BLaER1 (cell line): ENCODE measurements around the gene AGBL2.
"Not testable (repeated sequence)": the region's sequence is repeated elsewhere in the genome, so short reads cannot be mapped to it uniquely, and the experiment has no call there.

Source experiments
- H3K27ac ChIP-seq: shearing (Covaris generic); formaldehyde crosslinking; 2 replicates; pipeline ENCODE4 v1.8.1; 2022
- H3K27me3 ChIP-seq: shearing (Covaris generic); formaldehyde crosslinking; 2 replicates; pipeline ENCODE4 v1.8.1; 2022
- H3K36me3 ChIP-seq: shearing (Covaris generic); formaldehyde crosslinking; 2 replicates; pipeline ENCODE4 v1.8.1; 2022
- H3K4me1 ChIP-seq: shearing (Covaris generic); formaldehyde crosslinking; 2 replicates; pipeline ENCODE4 v1.8.1; 2022
- H3K4me2 ChIP-seq: shearing (Covaris generic); formaldehyde crosslinking; 2 replicates; pipeline ENCODE4 v1.8.1; 2022
- H3K4me3 ChIP-seq: shearing (Covaris generic); formaldehyde crosslinking; 2 replicates; pipeline ENCODE4 v1.8.1; 2022
- H3K9ac ChIP-seq: shearing (Covaris generic); formaldehyde crosslinking; 2 replicates; pipeline ENCODE4 v1.8.1; 2022
- H3K9me3 ChIP-seq: shearing (Covaris generic); formaldehyde crosslinking; 2 replicates; pipeline ENCODE4 v1.8.1; 2022
- H4K20me1 ChIP-seq: shearing (Covaris generic); formaldehyde crosslinking; 2 replicates; pipeline ENCODE4 v1.8.1; 2022
- Cebpa-rat ChIP-seq: shearing (Covaris generic); IDR thresholded peaks from 2 replicates; pipeline ENCODE4 v1.8.1; 2022

The AGBL2 gene

DNA sequence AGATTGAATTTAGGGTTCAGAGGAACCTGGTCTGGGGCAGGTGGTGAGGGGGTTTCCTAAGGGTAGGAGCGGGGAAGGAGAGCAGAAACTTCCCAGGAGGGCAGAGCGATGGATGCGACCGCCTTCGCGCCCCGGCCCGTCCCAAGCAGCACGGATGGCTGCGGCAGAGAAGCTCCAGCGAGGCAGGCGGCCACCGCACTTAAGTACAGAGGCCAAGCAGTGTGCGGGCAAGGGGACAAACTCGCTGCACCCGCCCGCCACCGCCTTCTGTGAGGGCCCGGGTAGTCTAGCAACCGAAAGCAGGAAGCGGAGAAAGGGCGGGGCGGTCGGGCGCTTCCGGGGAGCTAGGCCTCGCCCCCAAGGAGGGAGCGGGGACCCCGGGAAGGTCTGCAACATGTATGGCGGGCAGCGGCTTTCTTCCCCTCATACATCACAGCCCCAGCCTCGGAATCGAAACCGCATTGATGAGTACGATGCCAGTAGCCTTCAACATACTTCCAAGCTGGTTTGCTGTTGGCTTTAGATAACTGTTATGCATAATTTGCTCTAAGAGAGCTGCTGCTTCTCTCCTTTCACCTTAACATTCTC lies at the start of gene AGBL2:
Gene AGBL2 (minus strand): TSS at position 288 of the 588 bp plus-strand sequence. CDS start 719 bp downstream, outside the sequence.
- peak within 1 kb of the TSS; percentile 72 for H3K4me3 ChIP-seq
- peak within 1 kb of the TSS; percentile 62 for H3K27ac ChIP-seq
- H4K20me1 ChIP-seq = no peaks in the 10 kb centered on the region
- H3K27me3 ChIP-seq = no peaks in the 10 kb centered on the region
- H3K4me1 ChIP-seq = peaks cover 16% of the 10 kb centered on the region
- H3K9me3 ChIP-seq = no peaks in the 10 kb centered on the region
- H3K4me2 ChIP-seq = peak within 1 kb of the TSS; percentile 86
- peaks cover 36% of the 10 kb centered on the region for H3K36me3 ChIP-seq
- H3K9ac ChIP-seq = peak within 1 kb of the TSS; percentile 76
- no peak for TF ChIP-seq Cebpa-rat

GRCh38 chr11:47759291-47759690 lies 44.1 kb upstream of the AGBL2 start:
- not testable (repeated sequence) for H3K9me3 ChIP-seq, H3K9ac ChIP-seq, H3K4me3 ChIP-seq, H3K4me2 ChIP-seq, H3K27ac ChIP-seq, H3K27me3 ChIP-seq, H3K4me1 ChIP-seq
- Histone ChIP-seq H3K36me3 (peaks cover 89% of the 10 kb centered on the region), H4K20me1 (peaks cover 99% of the 10 kb centered on the region)

DNA sequence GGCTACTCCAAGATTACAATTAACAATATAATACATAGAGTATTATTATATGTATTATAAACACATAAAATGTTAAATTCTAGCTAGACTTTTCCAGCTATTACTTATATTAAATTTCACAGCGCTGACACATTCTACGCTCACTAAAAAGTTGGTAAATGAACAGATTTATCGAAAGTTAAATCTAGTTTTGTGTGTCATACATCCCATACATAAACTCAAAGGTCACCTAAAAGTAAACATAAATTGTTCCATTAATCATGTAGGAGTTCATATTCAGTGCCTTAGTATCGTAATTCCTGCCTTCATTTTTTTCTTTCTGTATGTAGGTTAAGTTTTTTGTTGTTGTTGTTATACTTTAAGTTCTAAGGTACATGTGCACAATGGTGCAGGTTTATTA lies 41.0 kb upstream of the AGBL2 start:
- Histone ChIP-seq H3K4me2 (no peak overlapping the region), H3K4me3 (no peak overlapping the region), H3K27me3 (no peaks in the 10 kb centered on the region), H3K27ac (no peak overlapping the region), H4K20me1 (peaks cover 99% of the 10 kb centered on the region), H3K36me3 (peaks cover 89% of the 10 kb centered on the region), H3K9me3 (no peaks in the 10 kb centered on the region), H3K9ac (no peak overlapping the region), H3K4me1 (no peaks in the 10 kb centered on the region)
- no peak for TF ChIP-seq Cebpa-rat

DNA sequence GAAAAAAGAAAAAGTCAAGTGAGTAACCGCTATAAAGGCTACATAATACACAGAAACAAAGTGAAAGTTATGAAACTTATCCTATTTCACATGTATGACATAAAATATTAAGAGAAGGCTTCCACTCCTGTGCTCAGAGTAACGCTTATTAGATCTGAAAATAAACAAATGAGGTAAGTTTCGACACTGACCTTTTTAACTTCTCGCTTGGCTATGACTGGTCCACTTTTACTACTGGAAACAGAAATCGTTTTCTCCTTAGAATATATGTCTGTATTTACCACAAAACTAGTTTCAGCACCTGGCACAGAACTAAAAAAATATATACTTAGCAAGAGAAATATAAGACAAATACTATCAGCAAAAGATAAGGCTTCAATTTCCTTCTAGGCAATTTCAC lies 35.6 kb upstream of the AGBL2 start:
- Histone ChIP-seq H3K4me2 (no peak overlapping the region), H3K4me1 (no peaks in the 10 kb centered on the region), H3K27me3 (no peaks in the 10 kb centered on the region), H3K9me3 (no peaks in the 10 kb centered on the region), H3K4me3 (no peak overlapping the region), H3K9ac (no peak overlapping the region), H3K36me3 (peaks cover 99% of the 10 kb centered on the region), H3K27ac (no peak overlapping the region), H4K20me1 (peaks cover 89% of the 10 kb centered on the region)
- no peak for TF ChIP-seq Cebpa-rat

DNA sequence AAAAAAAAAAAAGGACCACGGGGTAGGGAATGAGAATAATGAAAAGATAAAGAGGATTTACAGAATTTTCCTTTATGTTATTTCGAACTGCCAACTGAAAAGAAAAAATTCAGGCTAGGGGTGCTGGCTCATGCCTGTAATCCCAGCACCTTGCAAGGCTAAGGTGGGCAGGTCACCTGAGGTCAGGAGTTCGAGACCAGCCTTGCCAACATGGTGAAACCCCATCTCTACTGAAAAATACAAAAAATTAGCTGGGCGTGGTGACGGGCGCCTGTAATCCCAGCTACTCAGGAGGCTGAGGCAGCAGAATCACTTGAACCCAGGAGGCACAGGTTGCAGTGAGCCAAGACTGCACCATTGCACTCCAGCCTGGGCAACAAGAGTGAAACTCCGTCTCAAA lies 27.3 kb upstream of the AGBL2 start:
- Histone ChIP-seq H3K36me3 (peaks cover 100% of the 10 kb centered on the region), H4K20me1 (peaks cover 100% of the 10 kb centered on the region)
- H3K4me2 ChIP-seq, H3K4me3 ChIP-seq, H3K9me3 ChIP-seq, H3K27ac ChIP-seq, H3K27me3 ChIP-seq, H3K9ac ChIP-seq, H3K4me1 ChIP-seq: not testable (repeated sequence)

DNA sequence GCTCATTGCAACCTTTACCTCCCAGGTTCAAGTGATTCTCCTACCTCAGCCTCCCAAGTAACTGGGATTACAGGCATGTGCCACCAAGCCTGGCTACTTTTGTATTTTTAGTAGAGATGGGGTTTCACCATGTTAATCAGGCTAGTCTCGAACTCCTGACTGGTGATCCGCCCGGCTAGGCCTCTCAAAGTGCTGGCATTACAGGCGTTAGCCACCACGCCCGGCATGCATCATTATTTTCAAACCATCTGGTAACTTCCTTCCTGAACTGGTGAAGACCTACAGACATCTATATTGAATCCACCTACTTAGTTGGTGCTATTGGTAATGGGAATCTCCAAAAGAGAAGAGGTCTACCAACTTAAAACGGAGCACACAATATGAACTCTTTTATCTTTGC lies 22.6 kb upstream of the AGBL2 start:
- not testable (repeated sequence) for H3K4me3 ChIP-seq, H3K27me3 ChIP-seq, H3K4me2 ChIP-seq, H3K9ac ChIP-seq, H3K4me1 ChIP-seq, H3K27ac ChIP-seq, H3K9me3 ChIP-seq
- Histone ChIP-seq H4K20me1 (peaks cover 90% of the 10 kb centered on the region), H3K36me3 (peaks cover 100% of the 10 kb centered on the region)

GRCh38 chr11:47732271-47732670 lies 17.1 kb upstream of the AGBL2 start:
- H3K36me3 ChIP-seq = peaks cover 100% of the 10 kb centered on the region
- no peaks in the 10 kb centered on the region for H3K9me3 ChIP-seq

DNA sequence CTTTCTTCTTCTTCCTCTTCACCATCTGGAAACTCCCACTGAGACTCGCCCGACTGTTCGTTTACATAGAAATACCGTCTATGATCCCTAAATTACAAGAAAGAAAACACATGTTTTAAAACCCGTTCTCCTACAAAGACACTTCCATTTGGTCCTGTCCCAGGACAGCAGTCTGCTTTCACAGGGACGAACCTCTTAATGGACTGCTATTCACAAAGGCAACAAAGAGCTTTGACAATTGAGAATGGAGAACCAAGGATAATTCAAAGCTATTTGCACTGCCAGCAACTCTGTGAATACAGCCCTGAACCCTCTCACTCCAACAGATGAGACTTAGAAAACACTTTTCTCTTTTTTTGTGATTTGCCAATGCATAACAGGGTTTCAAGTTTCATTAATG lies 16.3 kb upstream of the AGBL2 start:
- Histone ChIP-seq H3K27ac (no peak overlapping the region), H3K27me3 (no peaks in the 10 kb centered on the region), H3K4me3 (no peak overlapping the region), H4K20me1 (peaks cover 88% of the 10 kb centered on the region), H3K4me1 (no peaks in the 10 kb centered on the region), H3K36me3 (peaks cover 100% of the 10 kb centered on the region), H3K4me2 (no peak overlapping the region), H3K9me3 (no peaks in the 10 kb centered on the region), H3K9ac (no peak overlapping the region)
- no peak for TF ChIP-seq Cebpa-rat

More at GRCh38 chr11:47732271-47732670, 17.1 kb upstream of the AGBL2 start:
- no peak overlapping the region for H3K4me3 ChIP-seq
- H4K20me1 ChIP-seq = peaks cover 86% of the 10 kb centered on the region
- no peak overlapping the region for H3K4me2 ChIP-seq
- no peak overlapping the region for H3K27ac ChIP-seq
- no peaks in the 10 kb centered on the region for H3K4me1 ChIP-seq
- no peaks in the 10 kb centered on the region for H3K27me3 ChIP-seq
- H3K9ac ChIP-seq = no peak overlapping the region
- no peak for TF ChIP-seq Cebpa-rat

- Histone ChIP-seq H3K4me2 (no peak overlapping the region), H3K27ac (no peak overlapping the region), H3K9me3 (no peaks in the 10 kb centered on the region), H4K20me1 (peaks cover 97% of the 10 kb centered on the region), H3K9ac (no peak overlapping the region), H3K27me3 (no peaks in the 10 kb centered on the region), H3K36me3 (peaks cover 100% of the 10 kb centered on the region), H3K4me1 (no peaks in the 10 kb centered on the region), H3K4me3 (no peak overlapping the region)
- TF ChIP-seq Cebpa-rat = no peak; the same call in 1 of the 2 replicates
Observed at GRCh38 chr11:47726878-47727514, 11.8 kb upstream of the AGBL2 start.

GRCh38 chr11:47726118-47726442 lies 10.9 kb upstream of the AGBL2 start:
- Histone ChIP-seq H3K9me3 (no peaks in the 10 kb centered on the region), H3K36me3 (peaks cover 100% of the 10 kb centered on the region), H3K27ac (no peak overlapping the region), H3K27me3 (no peaks in the 10 kb centered on the region), H3K9ac (no peak overlapping the region), H4K20me1 (peaks cover 97% of the 10 kb centered on the region), H3K4me2 (no peak overlapping the region), H3K4me3 (no peak overlapping the region), H3K4me1 (no peaks in the 10 kb centered on the region)
- TF ChIP-seq Cebpa-rat = no peak
